ENCODE data around the gene NBR1.

The NBR1 gene

DNA sequence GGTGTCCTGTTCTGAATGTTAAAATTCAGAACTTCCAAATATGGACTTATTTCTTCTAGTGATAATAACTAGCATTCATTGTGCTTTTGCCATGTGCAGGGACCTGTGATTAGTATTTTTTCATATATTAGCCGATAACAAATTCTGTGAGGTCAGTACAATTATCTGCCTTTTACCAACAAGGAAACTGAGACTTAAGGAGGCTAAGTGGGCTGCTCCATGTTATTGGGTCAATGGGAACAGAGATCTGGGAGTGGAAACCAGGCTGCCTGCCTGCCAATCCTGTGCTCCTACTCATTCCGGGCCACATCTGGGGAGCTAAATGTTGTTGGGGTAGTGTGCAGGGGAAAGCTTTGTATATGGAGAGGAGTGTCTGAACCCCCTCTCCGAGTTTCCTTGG lies 44.3 kb downstream of the NBR1 start:
- no peak for DNase-seq
- H3K4me2 ChIP-seq (ENCODE audit: low read depth, low read length) = no peak overlapping the region
- H3K4me3 ChIP-seq (ENCODE audit: low read length) = no peak overlapping the region
- no peak overlapping the region for H3K27ac ChIP-seq (ENCODE audit: low read length)
- H3K36me3 ChIP-seq (replicated peaks; ENCODE audit: insufficient read depth, low read length) = no peaks in the 10 kb centered on the region
- TF ChIP-seq, protein P1, sequence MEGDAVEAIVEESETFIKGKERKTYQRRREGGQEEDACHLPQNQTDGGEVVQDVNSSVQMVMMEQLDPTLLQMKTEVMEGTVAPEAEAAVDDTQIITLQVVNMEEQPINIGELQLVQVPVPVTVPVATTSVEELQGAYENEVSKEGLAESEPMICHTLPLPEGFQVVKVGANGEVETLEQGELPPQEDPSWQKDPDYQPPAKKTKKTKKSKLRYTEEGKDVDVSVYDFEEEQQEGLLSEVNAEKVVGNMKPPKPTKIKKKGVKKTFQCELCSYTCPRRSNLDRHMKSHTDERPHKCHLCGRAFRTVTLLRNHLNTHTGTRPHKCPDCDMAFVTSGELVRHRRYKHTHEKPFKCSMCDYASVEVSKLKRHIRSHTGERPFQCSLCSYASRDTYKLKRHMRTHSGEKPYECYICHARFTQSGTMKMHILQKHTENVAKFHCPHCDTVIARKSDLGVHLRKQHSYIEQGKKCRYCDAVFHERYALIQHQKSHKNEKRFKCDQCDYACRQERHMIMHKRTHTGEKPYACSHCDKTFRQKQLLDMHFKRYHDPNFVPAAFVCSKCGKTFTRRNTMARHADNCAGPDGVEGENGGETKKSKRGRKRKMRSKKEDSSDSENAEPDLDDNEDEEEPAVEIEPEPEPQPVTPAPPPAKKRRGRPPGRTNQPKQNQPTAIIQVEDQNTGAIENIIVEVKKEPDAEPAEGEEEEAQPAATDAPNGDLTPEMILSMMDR (IDR thresholded peaks at IDR 0.05; ENCODE audit: low read length) = no peak
- TF ChIP-seq EZH2phosphoT487 (IDR thresholded peaks at IDR 0.05; ENCODE audit: low read length) (no peak), EZH2 (optimal IDR thresholded peaks at IDR 0.05; ENCODE audit: low read depth, low read length) (no peak)
- H3K9me3 ChIP-seq (replicated peaks; ENCODE audit: insufficient read depth, low read length) = no peaks in the 10 kb centered on the region
- H2AFZ ChIP-seq (ENCODE audit: low read length) = no peak overlapping the region
- peaks cover 7% of the 10 kb centered on the region; the same call in 1 of the 2 replicates for H3F3A ChIP-seq (ENCODE audit: insufficient read depth, low read length)
- no peaks in the 10 kb centered on the region for H4K20me1 ChIP-seq (ENCODE audit: insufficient read depth, low read length)
- no peak overlapping the region for H3K9ac ChIP-seq (ENCODE audit: low read length)
- no peaks in the 10 kb centered on the region for H3K79me2 ChIP-seq (ENCODE audit: low read length)
- no peaks in the 10 kb centered on the region for H3K27me3 ChIP-seq (replicated peaks; ENCODE audit: insufficient read depth, low read length)
- H3K9me2 ChIP-seq (replicated peaks; ENCODE audit: insufficient read depth, low read length) = no peaks in the 10 kb centered on the region
- H3K4me1 ChIP-seq (ENCODE audit: low read length) = peaks cover 10% of the 10 kb centered on the region

DNA sequence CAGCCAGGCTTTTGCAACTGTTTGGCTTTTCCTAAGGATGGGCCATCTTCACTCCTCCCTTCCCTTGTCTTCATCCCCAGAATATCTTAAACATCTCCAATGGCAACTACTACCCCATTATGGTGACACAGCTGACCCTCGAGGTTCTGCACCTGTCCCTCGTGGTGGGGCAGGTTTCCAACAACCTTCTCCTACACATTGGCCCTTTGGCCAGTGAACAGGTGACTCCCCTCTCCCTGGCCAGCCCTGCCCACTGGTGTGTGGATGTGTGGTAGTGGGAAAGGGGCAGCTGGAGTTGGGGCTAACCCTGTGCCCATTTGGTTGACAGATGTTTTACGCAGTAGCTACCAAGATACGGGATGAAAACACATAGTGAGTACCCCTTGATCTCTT lies 45.4 kb downstream of the NBR1 start:
- Histone ChIP-seq H3K4me3 (ENCODE audit: low read length) (no peak overlapping the region), H3F3A (ENCODE audit: insufficient read depth, low read length) (peaks cover 7% of the 10 kb centered on the region; the same call in 1 of the 2 replicates), H3K79me2 (ENCODE audit: low read length) (no peaks in the 10 kb centered on the region), H2AFZ (ENCODE audit: low read length) (no peak overlapping the region), H3K27ac (ENCODE audit: low read length) (no peak overlapping the region), H3K9me3 (replicated peaks; ENCODE audit: insufficient read depth, low read length) (no peaks in the 10 kb centered on the region), H3K9me2 (replicated peaks; ENCODE audit: insufficient read depth, low read length) (no peaks in the 10 kb centered on the region), H3K4me1 (ENCODE audit: low read length) (no peaks in the 10 kb centered on the region), H4K20me1 (ENCODE audit: insufficient read depth, low read length) (no peaks in the 10 kb centered on the region), H3K27me3 (replicated peaks; ENCODE audit: insufficient read depth, low read length) (no peaks in the 10 kb centered on the region), H3K9ac (ENCODE audit: low read length) (no peak overlapping the region), H3K36me3 (replicated peaks; ENCODE audit: insufficient read depth, low read length) (no peaks in the 10 kb centered on the region), H3K4me2 (ENCODE audit: low read depth, low read length) (no peak overlapping the region)
- TF ChIP-seq EZH2 (optimal IDR thresholded peaks at IDR 0.05; ENCODE audit: low read depth, low read length) = no peak
- TF ChIP-seq EZH2phosphoT487 (IDR thresholded peaks at IDR 0.05; ENCODE audit: low read length) = no peak
- TF ChIP-seq, protein P1 (IDR thresholded peaks at IDR 0.05; ENCODE audit: low read length) = no peak
- DNase-seq = no peak

DNA sequence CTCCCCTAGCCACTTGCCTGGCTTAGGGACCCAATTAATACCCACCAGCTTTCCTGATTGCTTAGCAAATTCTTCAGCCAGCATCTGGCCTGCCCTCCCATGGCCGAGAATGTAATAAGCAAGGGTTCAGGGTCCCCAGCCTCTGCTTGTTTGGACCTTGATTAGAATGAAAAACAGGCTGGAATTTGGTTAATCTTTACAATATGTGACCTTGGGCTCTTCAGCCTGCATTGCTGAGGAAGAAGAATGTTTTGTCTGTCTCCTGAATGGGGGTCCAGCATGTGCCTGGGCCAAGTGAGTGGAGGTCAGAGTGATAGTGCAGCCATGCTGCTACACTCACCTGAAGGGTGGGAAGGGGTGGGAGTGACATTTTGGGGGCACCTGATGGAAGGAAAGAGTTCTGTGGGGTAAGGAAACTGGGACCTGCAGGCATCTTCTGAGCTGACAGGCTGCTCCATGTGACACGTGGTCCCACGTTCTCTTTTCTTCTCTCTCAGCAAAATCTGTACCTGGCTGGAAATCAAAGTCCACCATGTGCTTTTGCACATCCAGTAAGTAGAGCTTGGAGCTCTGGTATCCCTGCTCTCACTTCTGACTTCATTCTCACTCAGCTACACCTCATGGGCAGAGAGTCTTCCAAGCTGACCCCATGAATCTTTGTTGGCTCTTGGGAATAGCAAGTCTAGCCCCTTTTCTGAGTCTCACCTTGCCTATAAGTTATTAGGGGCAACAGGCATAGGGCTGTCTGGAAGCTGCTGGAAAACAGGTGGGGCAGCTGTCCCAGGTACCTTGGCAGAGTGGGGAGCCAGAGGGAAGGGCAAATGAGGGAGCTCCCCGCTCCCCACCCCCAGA lies 46.0 kb downstream of the NBR1 start:
- Histone ChIP-seq H3F3A (ENCODE audit: insufficient read depth, low read length) (0 out of 2 replicates have a peak, but pooled peaks cover 7% of the 10 kb centered on the region), H3K9ac (ENCODE audit: low read length) (no peak overlapping the region), H4K20me1 (ENCODE audit: insufficient read depth, low read length) (no peaks in the 10 kb centered on the region), H3K9me2 (replicated peaks; ENCODE audit: insufficient read depth, low read length) (no peaks in the 10 kb centered on the region), H3K27ac (ENCODE audit: low read length) (no peak overlapping the region), H3K9me3 (replicated peaks; ENCODE audit: insufficient read depth, low read length) (no peaks in the 10 kb centered on the region), H3K27me3 (replicated peaks; ENCODE audit: insufficient read depth, low read length) (no peaks in the 10 kb centered on the region), H3K4me2 (ENCODE audit: low read depth, low read length) (no peak overlapping the region), H3K79me2 (ENCODE audit: low read length) (no peaks in the 10 kb centered on the region), H3K4me3 (ENCODE audit: low read length) (no peak overlapping the region), H2AFZ (ENCODE audit: low read length) (no peak overlapping the region), H3K4me1 (ENCODE audit: low read length) (no peaks in the 10 kb centered on the region), H3K36me3 (replicated peaks; ENCODE audit: insufficient read depth, low read length) (no peaks in the 10 kb centered on the region)
- no peak for DNase-seq
- no peak for TF ChIP-seq EZH2 (optimal IDR thresholded peaks at IDR 0.05; ENCODE audit: low read depth, low read length)

DNA sequence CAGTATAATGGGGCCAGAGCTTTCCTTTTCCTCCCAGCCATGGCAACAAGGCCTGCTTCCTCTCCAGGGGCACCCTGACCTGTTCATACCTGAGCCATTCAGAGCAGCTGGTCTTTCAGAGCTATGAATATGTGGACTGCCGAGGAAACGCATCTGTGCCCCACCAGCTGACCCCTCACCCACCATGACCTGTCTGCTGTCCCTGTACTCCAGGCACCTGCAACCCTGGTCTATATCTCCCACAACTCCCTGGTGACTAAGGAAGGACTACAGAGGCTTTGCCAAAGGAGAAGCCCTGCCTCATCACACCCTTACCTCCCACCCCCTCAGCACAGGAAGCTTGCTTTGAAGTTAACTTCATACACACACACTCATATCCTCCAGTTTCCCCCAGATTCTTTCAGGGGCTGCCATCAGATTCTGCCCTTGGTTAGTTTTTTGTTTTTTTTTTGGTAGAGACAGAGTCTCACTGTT lies 46.6 kb downstream of the NBR1 start:
- TF ChIP-seq EZH2phosphoT487 (IDR thresholded peaks at IDR 0.05; ENCODE audit: low read length) = no peak
- TF ChIP-seq EZH2 (optimal IDR thresholded peaks at IDR 0.05; ENCODE audit: low read depth, low read length) = no peak
- TF ChIP-seq, protein P1 (IDR thresholded peaks at IDR 0.05; ENCODE audit: low read length) = no peak
- H3K9me3 ChIP-seq (replicated peaks; ENCODE audit: insufficient read depth, low read length) = no peaks in the 10 kb centered on the region
- no peak overlapping the region for H2AFZ ChIP-seq (ENCODE audit: low read length)
- H3K27me3 ChIP-seq (replicated peaks; ENCODE audit: insufficient read depth, low read length) = no peaks in the 10 kb centered on the region
- no peak overlapping the region for H3K4me2 ChIP-seq (ENCODE audit: low read depth, low read length)
- no peak overlapping the region for H3K4me3 ChIP-seq (ENCODE audit: low read length)
- H3K36me3 ChIP-seq (replicated peaks; ENCODE audit: insufficient read depth, low read length) = no peaks in the 10 kb centered on the region
- no peak overlapping the region for H3K9ac ChIP-seq (ENCODE audit: low read length)
- no peak overlapping the region for H3K27ac ChIP-seq (ENCODE audit: low read length)
- DNase-seq = no peak
- no peaks in the 10 kb centered on the region for H3K9me2 ChIP-seq (replicated peaks; ENCODE audit: insufficient read depth, low read length)
- H3K79me2 ChIP-seq (ENCODE audit: low read length) = no peaks in the 10 kb centered on the region
- 0 out of 2 replicates have a peak, but pooled peaks cover 5% of the 10 kb centered on the region for H3F3A ChIP-seq (ENCODE audit: insufficient read depth, low read length)
- H3K4me1 ChIP-seq (ENCODE audit: low read length) = no peaks in the 10 kb centered on the region
- H4K20me1 ChIP-seq (ENCODE audit: insufficient read depth, low read length) = no peaks in the 10 kb centered on the region

All from MM.1S (cell line).